ENCODE data around the gene RNASE9. TPM values are rescaled to one million over a fixed set of nuclear protein-coding genes. Genes with fewer than 3 reads are reported as not detected.
"Not testable (repeated sequence)": the region's sequence is repeated elsewhere in the genome, so short reads cannot be mapped to it uniquely, and the experiment has no call there.

Gene RNASE9
- total RNA-seq, 1 donor from 2014 or later, result not detected

GRCh38 chr14:20568393-20568792, 7.5 kb upstream of the RNASE9 start:
- no peaks in the 10 kb centered on the region for H3K4me1 Mint-ChIP-seq (ENCODE audit: low read depth, unreplicated experiment)
- no peak for TF ChIP-seq CTCF (IDR thresholded peaks at IDR 0.05; ENCODE audit: partially characterized antibody, unreplicated experiment)
- H3K36me3 Mint-ChIP-seq (ENCODE audit: unreplicated experiment), result peaks cover 4% of the 10 kb centered on the region
- DNase-seq, result no peak
- H3K4me3 Mint-ChIP-seq (ENCODE audit: unreplicated experiment), result no peak overlapping the region
- peaks cover 2% of the 10 kb centered on the region for H3K27me3 Mint-ChIP-seq (ENCODE audit: unreplicated experiment)
- peaks cover 1% of the 10 kb centered on the region for H3K9me3 Mint-ChIP-seq (ENCODE audit: unreplicated experiment)
- H3K27ac Mint-ChIP-seq (ENCODE audit: unreplicated experiment), result no peak overlapping the region

GRCh38 chr14:20567199-20567598, 6.4 kb upstream of the RNASE9 start:
- H3K36me3 Mint-ChIP-seq (ENCODE audit: unreplicated experiment); H3K9me3 Mint-ChIP-seq (ENCODE audit: unreplicated experiment); H3K27ac Mint-ChIP-seq (ENCODE audit: unreplicated experiment); H3K27me3 Mint-ChIP-seq (ENCODE audit: unreplicated experiment); DNase-seq; H3K4me3 Mint-ChIP-seq (ENCODE audit: unreplicated experiment); H3K4me1 Mint-ChIP-seq (ENCODE audit: low read depth, unreplicated experiment): not testable (repeated sequence)

- H3K4me3 Mint-ChIP-seq (ENCODE audit: unreplicated experiment), result no peak overlapping the region
- H3K4me1 Mint-ChIP-seq (ENCODE audit: low read depth, unreplicated experiment), result no peaks in the 10 kb centered on the region
- H3K36me3 Mint-ChIP-seq (ENCODE audit: unreplicated experiment), result peaks cover 4% of the 10 kb centered on the region
- H3K27me3 Mint-ChIP-seq (ENCODE audit: unreplicated experiment), result no peaks in the 10 kb centered on the region
- no peak overlapping the region for H3K27ac Mint-ChIP-seq (ENCODE audit: unreplicated experiment)
- TF ChIP-seq CTCF (IDR thresholded peaks at IDR 0.05; ENCODE audit: partially characterized antibody, unreplicated experiment), result no peak
- no peak for DNase-seq
- peaks cover 1% of the 10 kb centered on the region for H3K9me3 Mint-ChIP-seq (ENCODE audit: unreplicated experiment)
Measured at GRCh38 chr14:20564501-20564997, 3.7 kb upstream of the RNASE9 start.

- Mint-ChIP-seq H3K27me3 (ENCODE audit: unreplicated experiment) (no peaks in the 10 kb centered on the region), H3K36me3 (ENCODE audit: unreplicated experiment) (peaks cover 4% of the 10 kb centered on the region), H3K9me3 (ENCODE audit: unreplicated experiment) (peaks cover 1% of the 10 kb centered on the region), H3K27ac (ENCODE audit: unreplicated experiment) (no peak overlapping the region), H3K4me1 (ENCODE audit: low read depth, unreplicated experiment) (no peaks in the 10 kb centered on the region), H3K4me3 (ENCODE audit: unreplicated experiment) (no peak overlapping the region)
- no peak for DNase-seq
- TF ChIP-seq CTCF (IDR thresholded peaks at IDR 0.05; ENCODE audit: partially characterized antibody, unreplicated experiment), result no peak
Measured at GRCh38 chr14:20563971-20564370, 3.1 kb upstream of the RNASE9 start.

GRCh38 chr14:20559461-20559904, 1.4 kb downstream of the RNASE9 start:
- Mint-ChIP-seq H3K4me3 (ENCODE audit: unreplicated experiment) (no peak overlapping the region), H3K27me3 (ENCODE audit: unreplicated experiment) (peaks cover 3% of the 10 kb centered on the region)
- no peak for TF ChIP-seq CTCF (IDR thresholded peaks at IDR 0.05; ENCODE audit: partially characterized antibody, unreplicated experiment)

GRCh38 chr14:20557212-20557542, 3.7 kb downstream of the RNASE9 start:
- no peak for DNase-seq
- no peaks in the 10 kb centered on the region for H3K4me1 Mint-ChIP-seq (ENCODE audit: low read depth, unreplicated experiment)
- TF ChIP-seq CTCF (IDR thresholded peaks at IDR 0.05; ENCODE audit: partially characterized antibody, unreplicated experiment), result no peak
- H3K27ac Mint-ChIP-seq (ENCODE audit: unreplicated experiment), result no peak overlapping the region
- H3K36me3 Mint-ChIP-seq (ENCODE audit: unreplicated experiment), result no peaks in the 10 kb centered on the region
- peaks cover 3% of the 10 kb centered on the region for H3K27me3 Mint-ChIP-seq (ENCODE audit: unreplicated experiment)
- no peak overlapping the region for H3K4me3 Mint-ChIP-seq (ENCODE audit: unreplicated experiment)
- no peaks in the 10 kb centered on the region for H3K9me3 Mint-ChIP-seq (ENCODE audit: unreplicated experiment)

More at GRCh38 chr14:20559461-20559904, 1.4 kb downstream of the RNASE9 start:
- Mint-ChIP-seq H3K9me3 (ENCODE audit: unreplicated experiment) (no peaks in the 10 kb centered on the region), H3K4me1 (ENCODE audit: low read depth, unreplicated experiment) (no peaks in the 10 kb centered on the region), H3K27ac (ENCODE audit: unreplicated experiment) (no peak overlapping the region), H3K36me3 (ENCODE audit: unreplicated experiment) (no peaks in the 10 kb centered on the region)
- no peak for DNase-seq

Data from glutamatergic neuron (in vitro differentiated cells).